Measurements from ENCODE around the gene ATXN7. TPM values are rescaled to one million over a fixed set of nuclear protein-coding genes. Genes with fewer than 3 reads are reported as not detected.

ATXN7 gene
- total and polyA plus RNA-seq, 10 of the 15 experiments (the other 5 are each of a cell fraction or from before 2014, with no cell fraction given) = 0.83 to 24.6 (median 8.5) TPM

GRCh38 chr3:63963496-63963895 lies 99.8 kb downstream of the ATXN7 start:
- in situ Hi-C loops (cut with MboI) = no loop called here
- SMC1A ChIA-PET (ENCODE audit: uncharacterized antibody, unreplicated experiment) = interaction anchor here (0.6 to 5.0 kb wide), 7 partner anchors 9 to 30 kb away, joined by 3 to 29 read pairs (median 6); no protein-coding TSS in a partner anchor
- Histone ChIP-seq H3K27ac (ENCODE audit: control insufficient read depth, insufficient read depth) (peak overlapping the region; percentile 35), H3K9me3 (replicated peaks; ENCODE audit: control insufficient read depth, insufficient read depth, low read length) (no peaks in the 10 kb centered on the region), H3K4me2 (ENCODE audit: control insufficient read depth, insufficient read depth) (no peak overlapping the region), H3K79me2 (ENCODE audit: control insufficient read depth, insufficient read depth, low read length) (peaks cover 15% of the 10 kb centered on the region), H3K4me3 (no peak overlapping the region), H2AFZ (ENCODE audit: control insufficient read depth, low read depth, low read length) (no peak overlapping the region), H3K27me3 (replicated peaks in 1 of 2; ENCODE audit: control insufficient read depth in 2 of 2, insufficient read depth in 2 of 2, low read length in 1 of 2) (no peaks in the 10 kb centered on the region), H4K20me1 (ENCODE audit: control insufficient read depth, insufficient read depth) (no peaks in the 10 kb centered on the region), H3K4me1 (ENCODE audit: control insufficient read depth, insufficient read depth, low read length) (peaks cover 28% of the 10 kb centered on the region), H3K9ac (ENCODE audit: control insufficient read depth, insufficient read depth, low read length) (no peak overlapping the region), H3K36me3 (ENCODE audit: control insufficient read depth in 2 of 2, insufficient read depth in 2 of 2, low read length in 1 of 2) (no peaks in the 10 kb centered on the region)
- 100% methylated on average over 1 of the region's 1 CpG for WGBS (ENCODE audit: insufficient coverage, insufficient replicate concordance, low lambda C conversion rate, missing lambda C conversion rate)
- TF ChIP-seq CEBPZ (IDR thresholded peaks at IDR 0.05; ENCODE audit: low read depth, low read length) (no peak), BHLHE40 (IDR thresholded peaks at IDR 0.05; ENCODE audit: borderline replicate concordance in 1 of 2, low read depth in 2 of 2, low read length in 1 of 2) (no peak), CHD2 (IDR thresholded peaks at IDR 0.05; ENCODE audit: borderline replicate concordance, low read depth, low read length) (no peak), ZNF217 (IDR thresholded peaks at IDR 0.05) (no peak), EED (IDR thresholded peaks at IDR 0.05; ENCODE audit: low read depth) (no peak), PAX8 (IDR thresholded peaks at IDR 0.05) (no peak), TAF1 (IDR thresholded peaks at IDR 0.05; ENCODE audit: borderline replicate concordance, low read depth, low read length) (no peak), HDAC2 (IDR thresholded peaks at IDR 0.05) (no peak), KAT2A (conservative IDR thresholded peaks at IDR 0.05; ENCODE audit: control insufficient read depth, low read depth, low read length) (no peak), RAD21 (IDR thresholded peaks at IDR 0.05; ENCODE audit: insufficient read depth, low read depth, low read length) (no peak)
- TF ChIP-seq, protein P1, sequence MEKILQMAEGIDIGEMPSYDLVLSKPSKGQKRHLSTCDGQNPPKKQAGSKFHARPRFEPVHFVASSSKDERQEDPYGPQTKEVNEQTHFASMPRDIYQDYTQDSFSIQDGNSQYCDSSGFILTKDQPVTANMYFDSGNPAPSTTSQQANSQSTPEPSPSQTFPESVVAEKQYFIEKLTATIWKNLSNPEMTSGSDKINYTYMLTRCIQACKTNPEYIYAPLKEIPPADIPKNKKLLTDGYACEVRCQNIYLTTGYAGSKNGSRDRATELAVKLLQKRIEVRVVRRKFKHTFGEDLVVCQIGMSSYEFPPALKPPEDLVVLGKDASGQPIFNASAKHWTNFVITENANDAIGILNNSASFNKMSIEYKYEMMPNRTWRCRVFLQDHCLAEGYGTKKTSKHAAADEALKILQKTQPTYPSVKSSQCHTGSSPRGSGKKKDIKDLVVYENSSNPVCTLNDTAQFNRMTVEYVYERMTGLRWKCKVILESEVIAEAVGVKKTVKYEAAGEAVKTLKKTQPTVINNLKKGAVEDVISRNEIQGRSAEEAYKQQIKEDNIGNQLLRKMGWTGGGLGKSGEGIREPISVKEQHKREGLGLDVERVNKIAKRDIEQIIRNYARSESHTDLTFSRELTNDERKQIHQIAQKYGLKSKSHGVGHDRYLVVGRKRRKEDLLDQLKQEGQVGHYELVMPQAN (conservative IDR thresholded peaks at IDR 0.05) = no peak
- BruUV-seq (replicated peaks) = no TSS peak
- CTCF ChIA-PET = interaction anchor here (0.6 to 12.2 kb wide), 10 partner anchors 8 to 521 kb away, joined by 3 to 154 read pairs (median 5); partner anchors contain the start of gene PSMD6
- FAIRE-seq (no peak), ATAC-seq (no peak), DNase-seq (ENCODE audit: low read depth, low spot score) (no peak)
- POLR2A ChIA-PET = no interaction called here
- RAD21 ChIA-PET (ENCODE audit: unreplicated experiment) = interaction anchor here (1.2 to 1.7 kb wide), 2 partner anchors 31 to 44 kb away, joined by 4 read pairs; no protein-coding TSS in a partner anchor
- intact Hi-C loops (cut with micrococcal nuclease; ENCODE audit: unreplicated experiment) = loop anchor here (5.0 kb wide), 1 partner anchor 51 kb away; the partner anchor contains the start of gene SCAANT1

Data from GM12878 (cell line).